ENCODE results near the gene BRSK2.

Gene BRSK2

DNA sequence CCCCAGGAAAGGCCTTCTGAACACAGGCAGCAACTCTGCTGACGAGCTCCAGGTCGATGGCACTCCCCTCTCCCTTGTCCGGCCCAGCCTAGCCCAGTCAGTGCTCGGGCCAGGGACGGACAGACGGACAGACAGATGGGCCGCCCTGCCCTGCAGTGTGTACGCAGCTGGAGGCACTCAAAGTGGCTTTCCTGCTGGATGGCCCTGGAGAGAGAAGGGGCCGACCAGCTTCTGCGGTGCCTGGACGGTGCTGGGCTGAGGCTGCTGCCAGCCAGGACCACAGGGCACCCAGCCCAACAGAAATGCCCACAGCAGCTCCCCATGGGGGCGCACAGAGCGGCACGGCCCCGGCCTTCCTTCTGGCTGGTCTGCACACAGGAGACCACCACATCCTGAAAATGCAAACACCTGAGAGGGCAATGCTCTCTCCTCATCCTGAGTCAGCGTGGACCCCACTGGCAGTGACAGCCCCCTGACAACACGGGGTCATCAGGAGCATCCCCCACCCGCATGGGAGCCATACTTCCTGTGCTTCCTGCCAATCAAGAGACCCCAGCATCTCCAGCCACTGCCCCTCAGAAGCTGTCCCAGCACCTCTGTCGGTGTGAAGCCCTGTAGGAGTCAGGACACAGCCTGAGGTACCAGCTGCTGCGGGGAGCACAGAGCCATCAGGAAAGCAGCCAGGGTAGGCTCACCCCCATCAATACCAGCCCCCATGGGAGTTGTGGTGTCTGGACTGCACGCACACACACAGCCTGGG, 97.5 kb downstream of the BRSK2 start:
- no peak for ATAC-seq
- TF ChIP-seq ZC3H10 (CRISPR knock-in tag; IDR thresholded peaks at IDR 0.05) (no peak), POU6F1 (CRISPR knock-in tag; IDR thresholded peaks at IDR 0.05; ENCODE audit: borderline replicate concordance, low read depth) (no peak)

GRCh38 chr11:1487851-1488574, 98.3 kb downstream of the BRSK2 start:
- TF ChIP-seq ESRRG (CRISPR knock-in tag; IDR thresholded peaks at IDR 0.05) (no peak), ZFP30 (CRISPR knock-in tag; IDR thresholded peaks at IDR 0.05) (no peak), SNAI2 (CRISPR knock-in tag; IDR thresholded peaks at IDR 0.05) (no peak), ZFP3 (CRISPR knock-in tag; IDR thresholded peaks at IDR 0.05) (no peak), ISL1 (CRISPR knock-in tag; IDR thresholded peaks at IDR 0.05) (no peak), RARB (CRISPR knock-in tag; IDR thresholded peaks at IDR 0.05) (no peak), GLIS3 (CRISPR knock-in tag; IDR thresholded peaks at IDR 0.05) (no peak), ARNTL (CRISPR knock-in tag; IDR thresholded peaks at IDR 0.05; ENCODE audit: borderline replicate concordance, low read depth) (no peak), CSDC2 (CRISPR knock-in tag; IDR thresholded peaks at IDR 0.05) (no peak), POU6F1 (CRISPR knock-in tag; IDR thresholded peaks at IDR 0.05; ENCODE audit: borderline replicate concordance, low read depth) (no peak), ZNF70 (CRISPR knock-in tag; IDR thresholded peaks at IDR 0.05) (no peak), CREB5 (CRISPR knock-in tag; IDR thresholded peaks at IDR 0.05; ENCODE audit: low read depth) (no peak)
- ATAC-seq = no peak; the same call in 2 of the 3 replicates

- no peak for ATAC-seq
- TF ChIP-seq CSDC2 (CRISPR knock-in tag; IDR thresholded peaks at IDR 0.05) (no peak), BACH2 (CRISPR knock-in tag; IDR thresholded peaks at IDR 0.05; ENCODE audit: borderline replicate concordance) (no peak), OSR1 (CRISPR knock-in tag; IDR thresholded peaks at IDR 0.05) (no peak), GLIS3 (CRISPR knock-in tag; IDR thresholded peaks at IDR 0.05) (no peak), PATZ1 (CRISPR knock-in tag; IDR thresholded peaks at IDR 0.05; ENCODE audit: borderline replicate concordance) (no peak), SNAI2 (CRISPR knock-in tag; IDR thresholded peaks at IDR 0.05) (no peak), ARNTL (CRISPR knock-in tag; IDR thresholded peaks at IDR 0.05; ENCODE audit: borderline replicate concordance, low read depth) (no peak), TOX (CRISPR knock-in tag; IDR thresholded peaks at IDR 0.05; ENCODE audit: borderline replicate concordance) (no peak), CREB5 (CRISPR knock-in tag; IDR thresholded peaks at IDR 0.05; ENCODE audit: low read depth) (no peak), RARB (CRISPR knock-in tag; IDR thresholded peaks at IDR 0.05) (no peak), ZNF565 (CRISPR knock-in tag; conservative IDR thresholded peaks at IDR 0.05; ENCODE audit: low read depth) (no peak), TSHZ2 (CRISPR knock-in tag; IDR thresholded peaks at IDR 0.05) (no peak), POU6F1 (CRISPR knock-in tag; IDR thresholded peaks at IDR 0.05; ENCODE audit: borderline replicate concordance, low read depth) (no peak), CSRNP3 (CRISPR knock-in tag; IDR thresholded peaks at IDR 0.05) (no peak), PPARA (CRISPR knock-in tag; IDR thresholded peaks at IDR 0.05; ENCODE audit: borderline replicate concordance) (no peak), ZFP3 (CRISPR knock-in tag; IDR thresholded peaks at IDR 0.05) (no peak)
Observed at GRCh38 chr11:1488575-1489180, 98.9 kb downstream of the BRSK2 start.

All from SK-N-SH treated with all-trans-retinoic acid at 6 μM for 48 hours (cell line).